Lower leg skin (tissue), 3 donors: ENCODE data around the gene KRTAP5-11.
"Not testable (repeated sequence)": the region's sequence is repeated elsewhere in the genome, so short reads cannot be mapped to it uniquely, and the experiment has no call there.

Source experiments
- CTCF ChIP-seq, 3 donors: fragments of 450-650 bp; IDR thresholded peaks; one replicate each; pipeline ENCODE4 v1.5.1; 2016; ENCODE audit warnings: antibody characterized with exemption in 3 of 3, mild to moderate bottlenecking in 3 of 3, moderate library complexity in 2 of 3
- POLR2A ChIP-seq, 2 donors: fragments of 450-650 bp; IDR thresholded peaks; one replicate each; pipeline ENCODE4 v1.6.1; 2016 to 2017; ENCODE audit warnings: antibody characterized with exemption in 2 of 2, mild to moderate bottlenecking in 1 of 2, moderate library complexity in 1 of 2

GRCh38 chr11:71604798-71605488, 22.3 kb upstream of the KRTAP5-11 start:
- TF ChIP-seq POLR2A, CTCF (IDR thresholded peaks at IDR 0.05): not testable (repeated sequence)
